WTC11 (cell line): ENCODE measurements around the gene PCNX3. TPM values are rescaled to one million over a fixed set of nuclear protein-coding genes. Genes with fewer than 3 reads are reported as not detected.

Source experiments
- ATAC-seq: fragments of 200-7000 bp; cut with Tn5 transposase; 2 replicates; pipeline ENCODE4 v1.10.0; 2021; ENCODE audit warnings: mild to moderate bottlenecking, moderate library complexity
- CTCF ChIA-PET: fragments of 300-600 bp; sonication (Branson Sonifier 250); formaldehyde crosslinking; loops from one replicate; lab custom pipeline; 2021; ENCODE audit warnings: antibody characterized with exemption; lab: Charles Lee
- POLR2A ChIA-PET: fragments of 350-600 bp; sonication (Branson Sonifier 250); formaldehyde crosslinking; loops from one replicate; lab custom pipeline; 2021; ENCODE audit warnings: antibody characterized with exemption; lab: Charles Lee
- DNase-seq: peaks from one replicate; pipeline ENCODE4 v3.0.0; 2021; ENCODE audit warnings: low spot score
- H3K27ac Mint-ChIP-seq: 2 replicates; pipeline ENCODE4 v1.8.0; 2021; ENCODE audit warnings: mixed read lengths
- H3K27me3 Mint-ChIP-seq: 2 replicates; pipeline ENCODE4 v1.8.0; 2021; ENCODE audit warnings: low read depth, mild to moderate bottlenecking, moderate library complexity, mixed read lengths
- H3K36me3 Mint-ChIP-seq: 2 replicates; pipeline ENCODE4 v1.8.0; 2021; ENCODE audit warnings: mixed read lengths
- H3K4me1 Mint-ChIP-seq: 2 replicates; pipeline ENCODE4 v1.8.0; 2022; ENCODE audit warnings: mixed read lengths
- H3K4me3 Mint-ChIP-seq: 2 replicates; pipeline ENCODE4 v1.8.0; 2021; ENCODE audit warnings: mild to moderate bottlenecking, moderate library complexity, mixed read lengths
- H3K9me3 Mint-ChIP-seq: 2 replicates; pipeline ENCODE4 v1.8.0; 2021; ENCODE audit warnings: mixed read lengths
- ATF1 ChIP-seq: sonication (generic); formaldehyde crosslinking; IDR thresholded peaks from 2 replicates; pipeline ENCODE4 v1.8.1; 2023; ENCODE audit warnings: mild to moderate bottlenecking, moderate library complexity, missing genetic modification reagents
- CREB1 ChIP-seq: sonication (generic); formaldehyde crosslinking; IDR thresholded peaks from 2 replicates; pipeline ENCODE4 v1.8.0; 2023; ENCODE audit warnings: mild to moderate bottlenecking, missing genetic modification reagents
- ESRRA ChIP-seq: sonication (generic); formaldehyde crosslinking; IDR thresholded peaks from 2 replicates; pipeline ENCODE4 v1.8.1; 2022; ENCODE audit warnings: mild to moderate bottlenecking, missing genetic modification reagents, borderline replicate concordance
- FOXK1 ChIP-seq: sonication (generic); formaldehyde crosslinking; IDR thresholded peaks from 2 replicates; pipeline ENCODE4 v1.8.0; 2022; ENCODE audit warnings: mild to moderate bottlenecking, moderate library complexity, missing genetic modification reagents
- GRHL2 ChIP-seq: fragments of 250-450 bp; sonication (Bioruptor Pico); IDR thresholded peaks from 2 replicates; pipeline ENCODE4 v1.8.0; 2022; ENCODE audit warnings: mild to moderate bottlenecking, moderate library complexity; ENCODE audit not compliant: insufficient replicate concordance, severe bottlenecking
- IRF2 ChIP-seq: sonication (generic); formaldehyde crosslinking; IDR thresholded peaks from 2 replicates; pipeline ENCODE4 v1.8.0; 2022; ENCODE audit warnings: low read depth, missing genetic modification reagents, borderline replicate concordance
- SMAD3 ChIP-seq: sonication (generic); formaldehyde crosslinking; IDR thresholded peaks from 2 replicates; pipeline ENCODE4 v1.8.0; 2022; ENCODE audit warnings: missing genetic modification reagents, mild to moderate bottlenecking, borderline replicate concordance
- SP1 ChIP-seq: sonication (generic); formaldehyde crosslinking; conservative IDR thresholded peaks from 2 replicates; pipeline ENCODE4 v1.8.1; 2022; ENCODE audit warnings: missing genetic modification reagents
- ZNF232 ChIP-seq: sonication (generic); formaldehyde crosslinking; IDR thresholded peaks from 2 replicates; pipeline ENCODE4 v1.8.0; 2022; ENCODE audit warnings: mild to moderate bottlenecking, missing genetic modification reagents
- ZNF396 ChIP-seq: fragments of 250-450 bp; sonication (Bioruptor Pico); IDR thresholded peaks from 2 replicates; pipeline ENCODE4 v1.8.0; 2021; ENCODE audit warnings: mild to moderate bottlenecking, moderate library complexity, borderline replicate concordance
- ZNF671 ChIP-seq: fragments of 250-450 bp; sonication (Bioruptor Pico); IDR thresholded peaks from 2 replicates; pipeline ENCODE4 v1.8.0; 2021; ENCODE audit warnings: mild to moderate bottlenecking
- total RNA-seq: library from RNA; stranded (reverse); gene quantifications from 3 replicates; pipeline ENCODE4 v1.2.3, GENCODE V29; 2021
- TF ChIP-seq, protein P1 (sequence below): sonication (generic); formaldehyde crosslinking; IDR thresholded peaks from 2 replicates; pipeline ENCODE4 v1.8.0; 2022; ENCODE audit warnings: mild to moderate bottlenecking, missing genetic modification reagents
- TF ChIP-seq, protein P2 (sequence below): sonication (generic); formaldehyde crosslinking; IDR thresholded peaks from 2 replicates; pipeline ENCODE4 v1.8.1; 2022; ENCODE audit warnings: mild to moderate bottlenecking, moderate library complexity, missing genetic modification reagents
- TF ChIP-seq, protein P3 (sequence below): fragments of 200-600 bp; IDR thresholded peaks from 2 replicates; pipeline ENCODE4 v1.8.0; 2022; ENCODE audit warnings: antibody characterized with exemption
- TF ChIP-seq, protein P4 (sequence below): sonication (generic); formaldehyde crosslinking; IDR thresholded peaks from 2 replicates; pipeline ENCODE4 v1.8.0; 2022; ENCODE audit warnings: missing genetic modification reagents
- TF ChIP-seq, protein P5 (sequence below): sonication (generic); formaldehyde crosslinking; IDR thresholded peaks from 2 replicates; pipeline ENCODE4 v1.8.0; 2023; ENCODE audit warnings: missing genetic modification reagents
- TF ChIP-seq, protein P6 (sequence below): fragments of 250-450 bp; sonication (Bioruptor Pico); IDR thresholded peaks from 2 replicates; pipeline ENCODE4 v1.8.0; 2021; ENCODE audit warnings: mild to moderate bottlenecking
- TF ChIP-seq, protein P7 (sequence below): sonication (generic); formaldehyde crosslinking; IDR thresholded peaks from 2 replicates; pipeline ENCODE4 v1.8.1; 2023; ENCODE audit warnings: mild to moderate bottlenecking, moderate library complexity, missing genetic modification reagents
- TF ChIP-seq, protein P8 (sequence below): sonication (generic); formaldehyde crosslinking; IDR thresholded peaks from 2 replicates; pipeline ENCODE4 v1.8.1; 2023; ENCODE audit warnings: mild to moderate bottlenecking, missing genetic modification reagents

Gene PCNX3
- total RNA-seq, 1 experiment from 2014 or later = 51.6 TPM

DNA sequence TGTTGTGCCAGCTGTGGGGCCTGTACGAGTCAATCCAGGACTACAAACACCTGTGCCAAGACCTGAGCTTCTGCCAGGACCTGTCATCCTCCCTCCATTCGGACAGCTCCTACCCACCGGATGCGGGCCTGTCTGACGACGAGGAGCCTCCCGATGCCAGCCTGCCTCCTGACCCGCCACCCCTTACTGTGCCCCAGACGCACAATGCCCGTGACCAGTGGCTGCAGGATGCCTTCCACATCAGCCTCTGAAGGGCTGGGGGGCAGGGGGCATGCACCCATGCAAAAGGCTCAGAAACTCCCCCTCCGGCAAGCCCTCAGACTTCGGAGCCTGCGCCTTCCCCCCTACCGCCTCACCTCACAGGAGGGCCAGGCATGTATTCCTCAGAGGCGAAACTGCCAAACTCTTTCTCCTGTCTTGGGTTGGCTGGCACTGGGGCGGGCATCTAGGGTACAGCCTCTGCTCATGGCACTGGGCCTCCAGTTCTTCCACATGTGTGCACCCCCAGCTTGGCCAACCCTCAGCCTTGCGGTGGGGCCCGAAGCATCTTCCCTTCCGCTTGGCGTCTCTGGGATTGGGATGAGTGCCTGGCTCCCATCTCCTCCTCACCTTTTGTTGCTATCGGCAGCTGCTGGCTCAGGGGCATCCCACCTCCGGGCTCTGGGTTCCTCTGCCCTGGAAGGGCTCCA lies 42.0 kb upstream of the PCNX3 start:
- H3K4me3 Mint-ChIP-seq = peak overlapping the region; percentile 65
- POLR2A ChIA-PET = interaction anchor here (1.5 to 2.1 kb wide), 3 partner anchors 13 to 73 kb away, joined by 3 to 6 read pairs (median 4); partner anchors contain the start of gene SIPA1
- no peaks in the 10 kb centered on the region for H3K36me3 Mint-ChIP-seq
- ATAC-seq (no peak), DNase-seq (no peak)
- H3K9me3 Mint-ChIP-seq = no peaks in the 10 kb centered on the region
- CTCF ChIA-PET = interaction anchor here (0.5 to 6.1 kb wide), 16 partner anchors 8 to 1279 kb away, joined by 3 to 270 read pairs (median 4); partner anchors contain the start of genes KCNK7, LTBP3, MUS81 and SCYL1
- peaks cover 46% of the 10 kb centered on the region for H3K4me1 Mint-ChIP-seq
- no peak for TF ChIP-seq ESRRA (CRISPR knock-in tag)
- TF ChIP-seq, protein P1, sequence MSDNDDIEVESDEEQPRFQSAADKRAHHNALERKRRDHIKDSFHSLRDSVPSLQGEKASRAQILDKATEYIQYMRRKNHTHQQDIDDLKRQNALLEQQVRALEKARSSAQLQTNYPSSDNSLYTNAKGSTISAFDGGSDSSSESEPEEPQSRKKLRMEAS (CRISPR knock-in tag) = no peak
- no peak for TF ChIP-seq ATF1 (CRISPR knock-in tag)
- TF ChIP-seq, protein P2, sequence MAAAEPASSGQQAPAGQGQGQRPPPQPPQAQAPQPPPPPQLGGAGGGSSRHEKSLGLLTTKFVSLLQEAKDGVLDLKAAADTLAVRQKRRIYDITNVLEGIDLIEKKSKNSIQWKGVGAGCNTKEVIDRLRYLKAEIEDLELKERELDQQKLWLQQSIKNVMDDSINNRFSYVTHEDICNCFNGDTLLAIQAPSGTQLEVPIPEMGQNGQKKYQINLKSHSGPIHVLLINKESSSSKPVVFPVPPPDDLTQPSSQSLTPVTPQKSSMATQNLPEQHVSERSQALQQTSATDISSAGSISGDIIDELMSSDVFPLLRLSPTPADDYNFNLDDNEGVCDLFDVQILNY (CRISPR knock-in tag) = no peak
- no peak overlapping the region for H3K27ac Mint-ChIP-seq
- H3K27me3 Mint-ChIP-seq = peaks cover 36% of the 10 kb centered on the region

DNA sequence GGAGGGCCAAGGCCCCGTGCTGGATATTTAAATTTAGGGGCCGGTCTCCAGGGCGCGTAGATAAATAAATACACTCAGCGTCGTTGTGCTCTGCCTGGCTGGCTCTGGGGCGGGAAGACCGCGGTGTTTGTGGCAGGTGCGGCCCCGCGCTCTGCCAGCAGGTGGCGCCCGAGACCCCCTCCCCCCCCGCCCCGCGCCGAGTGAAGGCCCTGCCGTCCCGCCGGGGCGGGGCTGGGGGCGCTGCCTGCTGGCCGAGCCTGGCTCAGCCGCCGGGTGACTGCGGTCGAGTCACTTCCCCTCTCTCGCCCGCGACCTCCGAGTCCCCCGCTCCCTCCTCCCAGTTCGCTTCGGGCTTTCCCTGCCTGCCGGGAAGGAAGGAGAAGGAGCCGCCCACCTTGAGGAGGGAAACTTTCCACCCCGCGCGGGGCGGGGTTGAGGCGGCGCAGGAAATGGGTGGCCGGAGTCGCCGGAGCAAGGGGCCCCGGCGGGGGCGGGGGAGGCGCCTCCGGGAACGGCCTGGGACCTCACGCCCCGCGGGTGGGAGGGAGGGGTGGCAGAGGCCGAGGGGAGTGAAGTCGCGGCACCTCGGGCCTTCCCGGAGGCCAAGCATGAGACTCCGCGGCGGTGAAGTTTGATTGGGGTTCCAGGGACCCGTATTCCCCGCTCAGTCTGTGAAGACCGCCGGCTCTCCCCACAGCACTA lies 41.3 kb upstream of the PCNX3 start:
- H3K27ac Mint-ChIP-seq = no peak overlapping the region
- POLR2A ChIA-PET = interaction anchor here (2.1 kb wide), 1 partner anchor 64 kb away, joined by 4 read pairs; the partner anchor contains the start of gene SIPA1
- no peak for TF ChIP-seq ZNF232 (CRISPR knock-in tag)
- TF ChIP-seq, protein P3, sequence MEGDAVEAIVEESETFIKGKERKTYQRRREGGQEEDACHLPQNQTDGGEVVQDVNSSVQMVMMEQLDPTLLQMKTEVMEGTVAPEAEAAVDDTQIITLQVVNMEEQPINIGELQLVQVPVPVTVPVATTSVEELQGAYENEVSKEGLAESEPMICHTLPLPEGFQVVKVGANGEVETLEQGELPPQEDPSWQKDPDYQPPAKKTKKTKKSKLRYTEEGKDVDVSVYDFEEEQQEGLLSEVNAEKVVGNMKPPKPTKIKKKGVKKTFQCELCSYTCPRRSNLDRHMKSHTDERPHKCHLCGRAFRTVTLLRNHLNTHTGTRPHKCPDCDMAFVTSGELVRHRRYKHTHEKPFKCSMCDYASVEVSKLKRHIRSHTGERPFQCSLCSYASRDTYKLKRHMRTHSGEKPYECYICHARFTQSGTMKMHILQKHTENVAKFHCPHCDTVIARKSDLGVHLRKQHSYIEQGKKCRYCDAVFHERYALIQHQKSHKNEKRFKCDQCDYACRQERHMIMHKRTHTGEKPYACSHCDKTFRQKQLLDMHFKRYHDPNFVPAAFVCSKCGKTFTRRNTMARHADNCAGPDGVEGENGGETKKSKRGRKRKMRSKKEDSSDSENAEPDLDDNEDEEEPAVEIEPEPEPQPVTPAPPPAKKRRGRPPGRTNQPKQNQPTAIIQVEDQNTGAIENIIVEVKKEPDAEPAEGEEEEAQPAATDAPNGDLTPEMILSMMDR = peak; percentile 91
- TF ChIP-seq, protein P4, sequence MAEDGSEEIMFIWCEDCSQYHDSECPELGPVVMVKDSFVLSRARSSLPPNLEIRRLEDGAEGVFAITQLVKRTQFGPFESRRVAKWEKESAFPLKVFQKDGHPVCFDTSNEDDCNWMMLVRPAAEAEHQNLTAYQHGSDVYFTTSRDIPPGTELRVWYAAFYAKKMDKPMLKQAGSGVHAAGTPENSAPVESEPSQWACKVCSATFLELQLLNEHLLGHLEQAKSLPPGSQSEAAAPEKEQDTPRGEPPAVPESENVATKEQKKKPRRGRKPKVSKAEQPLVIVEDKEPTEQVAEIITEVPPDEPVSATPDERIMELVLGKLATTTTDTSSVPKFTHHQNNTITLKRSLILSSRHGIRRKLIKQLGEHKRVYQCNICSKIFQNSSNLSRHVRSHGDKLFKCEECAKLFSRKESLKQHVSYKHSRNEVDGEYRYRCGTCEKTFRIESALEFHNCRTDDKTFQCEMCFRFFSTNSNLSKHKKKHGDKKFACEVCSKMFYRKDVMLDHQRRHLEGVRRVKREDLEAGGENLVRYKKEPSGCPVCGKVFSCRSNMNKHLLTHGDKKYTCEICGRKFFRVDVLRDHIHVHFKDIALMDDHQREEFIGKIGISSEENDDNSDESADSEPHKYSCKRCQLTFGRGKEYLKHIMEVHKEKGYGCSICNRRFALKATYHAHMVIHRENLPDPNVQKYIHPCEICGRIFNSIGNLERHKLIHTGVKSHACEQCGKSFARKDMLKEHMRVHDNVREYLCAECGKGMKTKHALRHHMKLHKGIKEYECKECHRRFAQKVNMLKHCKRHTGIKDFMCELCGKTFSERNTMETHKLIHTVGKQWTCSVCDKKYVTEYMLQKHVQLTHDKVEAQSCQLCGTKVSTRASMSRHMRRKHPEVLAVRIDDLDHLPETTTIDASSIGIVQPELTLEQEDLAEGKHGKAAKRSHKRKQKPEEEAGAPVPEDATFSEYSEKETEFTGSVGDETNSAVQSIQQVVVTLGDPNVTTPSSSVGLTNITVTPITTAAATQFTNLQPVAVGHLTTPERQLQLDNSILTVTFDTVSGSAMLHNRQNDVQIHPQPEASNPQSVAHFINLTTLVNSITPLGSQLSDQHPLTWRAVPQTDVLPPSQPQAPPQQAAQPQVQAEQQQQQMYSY (CRISPR knock-in tag) = 0 out of 2 replicates have a peak, but pooled peaks have one; percentile 21
- no peak for TF ChIP-seq CREB1 (CRISPR knock-in tag)
- no peak for TF ChIP-seq GRHL2 (CRISPR knock-in tag)
- no peak for TF ChIP-seq ZNF396 (CRISPR knock-in tag)
- TF ChIP-seq ZNF671 (CRISPR knock-in tag) = no peak
- TF ChIP-seq IRF2 (CRISPR knock-in tag) = no peak
- 0 out of 2 replicates have a peak, but pooled peaks have one; percentile 17 for TF ChIP-seq FOXK1 (CRISPR knock-in tag)
- TF ChIP-seq, protein P5, sequence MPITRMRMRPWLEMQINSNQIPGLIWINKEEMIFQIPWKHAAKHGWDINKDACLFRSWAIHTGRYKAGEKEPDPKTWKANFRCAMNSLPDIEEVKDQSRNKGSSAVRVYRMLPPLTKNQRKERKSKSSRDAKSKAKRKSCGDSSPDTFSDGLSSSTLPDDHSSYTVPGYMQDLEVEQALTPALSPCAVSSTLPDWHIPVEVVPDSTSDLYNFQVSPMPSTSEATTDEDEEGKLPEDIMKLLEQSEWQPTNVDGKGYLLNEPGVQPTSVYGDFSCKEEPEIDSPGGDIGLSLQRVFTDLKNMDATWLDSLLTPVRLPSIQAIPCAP = no peak
- TF ChIP-seq SMAD3 (CRISPR knock-in tag) = no peak
- TF ChIP-seq, protein P6, sequence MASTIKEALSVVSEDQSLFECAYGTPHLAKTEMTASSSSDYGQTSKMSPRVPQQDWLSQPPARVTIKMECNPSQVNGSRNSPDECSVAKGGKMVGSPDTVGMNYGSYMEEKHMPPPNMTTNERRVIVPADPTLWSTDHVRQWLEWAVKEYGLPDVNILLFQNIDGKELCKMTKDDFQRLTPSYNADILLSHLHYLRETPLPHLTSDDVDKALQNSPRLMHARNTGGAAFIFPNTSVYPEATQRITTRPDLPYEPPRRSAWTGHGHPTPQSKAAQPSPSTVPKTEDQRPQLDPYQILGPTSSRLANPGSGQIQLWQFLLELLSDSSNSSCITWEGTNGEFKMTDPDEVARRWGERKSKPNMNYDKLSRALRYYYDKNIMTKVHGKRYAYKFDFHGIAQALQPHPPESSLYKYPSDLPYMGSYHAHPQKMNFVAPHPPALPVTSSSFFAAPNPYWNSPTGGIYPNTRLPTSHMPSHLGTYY = no peak
- TF ChIP-seq, protein P7, sequence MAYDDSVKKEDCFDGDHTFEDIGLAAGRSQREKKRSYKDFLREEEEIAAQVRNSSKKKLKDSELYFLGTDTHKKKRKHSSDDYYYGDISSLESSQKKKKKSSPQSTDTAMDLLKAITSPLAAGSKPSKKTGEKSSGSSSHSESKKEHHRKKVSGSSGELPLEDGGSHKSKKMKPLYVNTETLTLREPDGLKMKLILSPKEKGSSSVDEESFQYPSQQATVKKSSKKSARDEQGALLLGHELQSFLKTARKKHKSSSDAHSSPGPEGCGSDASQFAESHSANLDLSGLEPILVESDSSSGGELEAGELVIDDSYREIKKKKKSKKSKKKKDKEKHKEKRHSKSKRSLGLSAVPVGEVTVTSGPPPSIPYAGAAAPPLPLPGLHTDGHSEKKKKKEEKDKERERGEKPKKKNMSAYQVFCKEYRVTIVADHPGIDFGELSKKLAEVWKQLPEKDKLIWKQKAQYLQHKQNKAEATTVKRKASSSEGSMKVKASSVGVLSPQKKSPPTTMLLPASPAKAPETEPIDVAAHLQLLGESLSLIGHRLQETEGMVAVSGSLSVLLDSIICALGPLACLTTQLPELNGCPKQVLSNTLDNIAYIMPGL = peak; percentile 57; the same call in 1 of the 2 replicates
- TF ChIP-seq SP1 (CRISPR knock-in tag) = peak; percentile 50; the same call in 1 of the 2 replicates
- TF ChIP-seq, protein P8, sequence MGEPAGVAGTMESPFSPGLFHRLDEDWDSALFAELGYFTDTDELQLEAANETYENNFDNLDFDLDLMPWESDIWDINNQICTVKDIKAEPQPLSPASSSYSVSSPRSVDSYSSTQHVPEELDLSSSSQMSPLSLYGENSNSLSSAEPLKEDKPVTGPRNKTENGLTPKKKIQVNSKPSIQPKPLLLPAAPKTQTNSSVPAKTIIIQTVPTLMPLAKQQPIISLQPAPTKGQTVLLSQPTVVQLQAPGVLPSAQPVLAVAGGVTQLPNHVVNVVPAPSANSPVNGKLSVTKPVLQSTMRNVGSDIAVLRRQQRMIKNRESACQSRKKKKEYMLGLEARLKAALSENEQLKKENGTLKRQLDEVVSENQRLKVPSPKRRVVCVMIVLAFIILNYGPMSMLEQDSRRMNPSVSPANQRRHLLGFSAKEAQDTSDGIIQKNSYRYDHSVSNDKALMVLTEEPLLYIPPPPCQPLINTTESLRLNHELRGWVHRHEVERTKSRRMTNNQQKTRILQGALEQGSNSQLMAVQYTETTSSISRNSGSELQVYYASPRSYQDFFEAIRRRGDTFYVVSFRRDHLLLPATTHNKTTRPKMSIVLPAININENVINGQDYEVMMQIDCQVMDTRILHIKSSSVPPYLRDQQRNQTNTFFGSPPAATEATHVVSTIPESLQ (CRISPR knock-in tag) = no peak

More for the DNA sequence above, 41.3 kb upstream of the PCNX3 start:
- CTCF ChIA-PET = interaction anchor here (0.7 to 6.1 kb wide), 10 partner anchors 9 to 285 kb away, joined by 3 to 270 read pairs (median 8); partner anchors contain the start of genes KCNK7 and MUS81
- DNase-seq (peak; percentile 90), ATAC-seq (peak; percentile 50)
- peak overlapping the region; percentile 84 for H3K4me3 Mint-ChIP-seq
- H3K9me3 Mint-ChIP-seq = no peaks in the 10 kb centered on the region
- H3K27me3 Mint-ChIP-seq = peaks cover 38% of the 10 kb centered on the region
- no peaks in the 10 kb centered on the region for H3K36me3 Mint-ChIP-seq
- H3K4me1 Mint-ChIP-seq = peaks cover 39% of the 10 kb centered on the region
